Fibroblast of lung (primary cell): ENCODE measurements around the gene ROBO2. TPM values are rescaled to one million over a fixed set of nuclear protein-coding genes. Genes with fewer than 3 reads are reported as not detected.
A peak's percentile ranks its signal among the peaks of the same experiment; 100 is the strongest.

Source experiments
- DNase-seq, 2 donors: peaks; one replicate each; pipeline versions ENCODE4 v3.0.0 to v3.0.0-alpha.2; 2010; ENCODE audit warnings: low read depth in 2 of 2
- H2AFZ ChIP-seq: 2 replicates; pipeline ENCODE4 v1.5.1; 2012; ENCODE audit warnings: low read length, control low read depth, inconsistent platforms
- H3K27ac ChIP-seq: 2 replicates; pipeline ENCODE4 v1.5.1; 2011; ENCODE audit warnings: low read length, control low read depth; ENCODE audit not compliant: insufficient read depth
- H3K27me3 ChIP-seq: 2 replicates; pipeline ENCODE4 v1.5.1; 2011; ENCODE audit warnings: mild to moderate bottlenecking, low read length; ENCODE audit not compliant: control insufficient read depth, insufficient read depth
- H3K36me3 ChIP-seq: 2 replicates; pipeline ENCODE4 v1.5.1; 2011; ENCODE audit warnings: low read length; ENCODE audit not compliant: control insufficient read depth, insufficient read depth
- H3K4me1 ChIP-seq: 2 replicates; pipeline ENCODE4 v1.5.1; 2011; ENCODE audit warnings: low read length; ENCODE audit not compliant: control insufficient read depth, insufficient read depth; ENCODE audit errors: extremely low read depth
- H3K4me2 ChIP-seq: 2 replicates; pipeline ENCODE4 v1.5.1; 2011; ENCODE audit warnings: low read length, control low read depth; ENCODE audit not compliant: insufficient read depth; ENCODE audit errors: extremely low read depth
- H3K4me3 ChIP-seq, 4 experiments: fragments of 200-600 bp in 1 of 4; sonication (generic) in 1 of 4; replicated peaks in 1 of 4; 2 replicates each; pipeline ENCODE4 v1.5.1; 2011 to 2016; ENCODE audit warnings: low read length in 4 of 4, low read depth in 3 of 4, mild to moderate bottlenecking in 3 of 4, control low read depth in 2 of 4, inconsistent platforms in 1 of 4, mixed read lengths in 1 of 4; ENCODE audit not compliant: insufficient read depth in 1 of 4; ENCODE audit errors: control extremely low read depth in 1 of 4
- H3K79me2 ChIP-seq: 2 replicates; pipeline ENCODE4 v1.5.1; 2012; ENCODE audit warnings: mild to moderate bottlenecking, low read length, inconsistent platforms; ENCODE audit not compliant: control insufficient read depth, insufficient read depth
- H3K9ac ChIP-seq: 2 replicates; pipeline ENCODE4 v1.5.1; 2011; ENCODE audit warnings: mild to moderate bottlenecking, low read length, control low read depth; ENCODE audit not compliant: insufficient read depth
- H3K9me3 ChIP-seq: 2 replicates; pipeline ENCODE4 v1.5.1; 2012; ENCODE audit warnings: low read depth, low read length; ENCODE audit not compliant: control insufficient read depth, insufficient read depth
- H4K20me1 ChIP-seq: 2 replicates; pipeline ENCODE4 v1.5.1; 2011; ENCODE audit warnings: low read length; ENCODE audit not compliant: control insufficient read depth, insufficient read depth; ENCODE audit errors: extremely low read depth
- EZH2 ChIP-seq: IDR thresholded peaks from 2 replicates; pipeline ENCODE4 v1.5.1; 2012; ENCODE audit warnings: low read length, control low read depth, mild to moderate bottlenecking; ENCODE audit errors: missing control alignments
- polyA plus RNA-seq, 2 donors: library from polyadenylated mRNA; depleted of rRNA in 1 of 2; stranded (reverse) in 1 of 2; unstranded in 1 of 2; fragments of >200 nt; gene quantifications; 2 replicates each; pipeline ENCODE4 v1.2.1, GENCODE V29; 2011 to 2012; ENCODE audit warnings: missing spikeins in 1 of 2
- total RNA-seq: library from RNA; depleted of rRNA; stranded (reverse); fragments of >200 nt; gene quantifications from 2 replicates; pipeline ENCODE4 v1.2.1, GENCODE V29; 2014
- TF ChIP-seq, protein P1 (sequence below), 2 donors: IDR thresholded peaks in 1 of 2; conservative IDR thresholded peaks in 1 of 2; 1 replicate in 1 of 2; 2 replicates in 1 of 2; pipeline ENCODE4 v1.5.1; 2011 to 2012; ENCODE audit warnings: low read length in 2 of 2, control low read depth in 1 of 2, inconsistent platforms in 1 of 2, low read depth in 1 of 2, mild to moderate bottlenecking in 1 of 2

Gene ROBO2
- total and polyA plus RNA-seq, 2 donors (not counting 1 experiment from before 2014, with no cell fraction given), result 0.83 to 1.5 TPM

DNA sequence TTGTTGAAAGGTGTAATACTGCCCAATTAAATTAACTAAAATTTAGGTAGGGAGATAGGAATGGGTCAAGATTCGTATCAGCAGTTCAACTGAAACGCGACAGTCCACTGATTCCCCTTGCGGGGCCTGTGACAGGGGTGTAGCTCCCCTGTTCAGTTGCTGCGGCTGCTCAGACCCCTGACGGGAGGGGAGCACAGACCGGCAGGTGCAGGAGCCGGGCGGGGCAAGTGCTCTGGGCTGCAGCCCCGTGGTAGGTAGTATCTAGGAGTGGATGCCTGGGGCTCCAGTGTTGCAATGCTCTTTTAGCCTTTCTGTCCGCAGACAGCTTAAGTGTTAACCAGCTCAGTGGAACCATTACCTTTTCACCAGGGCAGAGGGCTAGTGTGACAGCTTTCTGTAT lies 164.9 kb downstream of the ROBO2 start:
- no peak overlapping the region for H3K27ac ChIP-seq
- H3K9ac ChIP-seq, result no peak overlapping the region
- no peaks in the 10 kb centered on the region for H3K27me3 ChIP-seq
- TF ChIP-seq EZH2, result no peak
- TF ChIP-seq, protein P1, sequence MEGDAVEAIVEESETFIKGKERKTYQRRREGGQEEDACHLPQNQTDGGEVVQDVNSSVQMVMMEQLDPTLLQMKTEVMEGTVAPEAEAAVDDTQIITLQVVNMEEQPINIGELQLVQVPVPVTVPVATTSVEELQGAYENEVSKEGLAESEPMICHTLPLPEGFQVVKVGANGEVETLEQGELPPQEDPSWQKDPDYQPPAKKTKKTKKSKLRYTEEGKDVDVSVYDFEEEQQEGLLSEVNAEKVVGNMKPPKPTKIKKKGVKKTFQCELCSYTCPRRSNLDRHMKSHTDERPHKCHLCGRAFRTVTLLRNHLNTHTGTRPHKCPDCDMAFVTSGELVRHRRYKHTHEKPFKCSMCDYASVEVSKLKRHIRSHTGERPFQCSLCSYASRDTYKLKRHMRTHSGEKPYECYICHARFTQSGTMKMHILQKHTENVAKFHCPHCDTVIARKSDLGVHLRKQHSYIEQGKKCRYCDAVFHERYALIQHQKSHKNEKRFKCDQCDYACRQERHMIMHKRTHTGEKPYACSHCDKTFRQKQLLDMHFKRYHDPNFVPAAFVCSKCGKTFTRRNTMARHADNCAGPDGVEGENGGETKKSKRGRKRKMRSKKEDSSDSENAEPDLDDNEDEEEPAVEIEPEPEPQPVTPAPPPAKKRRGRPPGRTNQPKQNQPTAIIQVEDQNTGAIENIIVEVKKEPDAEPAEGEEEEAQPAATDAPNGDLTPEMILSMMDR (conservative IDR thresholded peaks at IDR 0.05 in 1 of 2, IDR thresholded peaks at IDR 0.05 in 1 of 2; ENCODE audit: low read depth in 1 of 2, low read length in 2 of 2), result no peak
- no peaks in the 10 kb centered on the region for H3K79me2 ChIP-seq
- H3K9me3 ChIP-seq, result no peaks in the 10 kb centered on the region
- H4K20me1 ChIP-seq, result no peaks in the 10 kb centered on the region
- no peak for DNase-seq
- no peak overlapping the region for H3K4me2 ChIP-seq
- no peak overlapping the region for H3K4me3 ChIP-seq
- no peaks in the 10 kb centered on the region for H3K36me3 ChIP-seq
- no peaks in the 10 kb centered on the region for H3K4me1 ChIP-seq
- no peak overlapping the region for H2AFZ ChIP-seq

DNA sequence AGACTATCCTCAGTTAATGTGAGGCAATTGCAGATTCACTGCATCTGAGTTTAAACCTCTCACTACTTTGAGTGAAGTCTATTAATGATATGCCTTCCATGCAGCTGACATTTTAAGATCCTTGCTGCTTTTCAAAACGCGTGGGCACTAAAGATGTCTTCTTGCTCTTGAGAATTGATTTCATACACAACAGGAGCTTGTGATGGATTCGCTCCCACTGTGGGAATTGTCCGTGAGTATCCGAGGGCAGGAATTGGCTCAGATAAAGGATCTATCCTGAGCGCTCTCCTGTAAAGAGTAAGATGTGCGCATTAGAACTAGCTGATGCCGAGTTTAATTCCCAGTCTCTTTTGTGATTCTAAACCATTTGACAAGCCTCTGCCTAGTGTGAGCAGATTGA lies 167.9 kb downstream of the ROBO2 start:
- Histone ChIP-seq H3K36me3 (no peaks in the 10 kb centered on the region), H2AFZ (no peak overlapping the region), H3K4me2 (no peak overlapping the region), H3K27ac (no peak overlapping the region), H3K79me2 (no peaks in the 10 kb centered on the region), H3K9ac (no peak overlapping the region), H3K27me3 (no peaks in the 10 kb centered on the region), H3K4me1 (no peaks in the 10 kb centered on the region), H4K20me1 (no peaks in the 10 kb centered on the region), H3K4me3 (no peak overlapping the region), H3K9me3 (no peaks in the 10 kb centered on the region)
- TF ChIP-seq, protein P1 (conservative IDR thresholded peaks at IDR 0.05 in 1 of 2, IDR thresholded peaks at IDR 0.05 in 1 of 2; ENCODE audit: low read depth in 1 of 2, low read length in 2 of 2), result no peak
- TF ChIP-seq EZH2, result no peak
- DNase-seq, result no peak

DNA sequence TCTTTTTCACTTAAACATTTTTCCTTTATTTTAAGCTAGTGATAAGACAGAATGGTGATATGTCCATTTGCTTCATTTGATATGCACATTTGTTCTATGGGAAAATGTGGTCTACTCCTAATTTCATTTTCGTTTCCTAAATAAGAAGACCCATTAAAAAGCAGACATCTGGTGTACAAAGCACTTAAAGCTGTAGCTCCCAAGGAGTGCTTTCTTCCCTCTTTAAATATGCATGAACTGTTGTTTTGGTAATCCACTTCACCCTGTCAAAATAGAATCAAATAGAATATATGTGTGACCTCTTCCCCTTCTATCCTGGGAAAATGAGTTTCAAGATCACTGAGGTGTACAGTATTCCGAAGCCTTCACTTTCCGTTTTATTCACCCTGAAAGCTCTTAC lies 182.8 kb downstream of the ROBO2 start:
- no peak for DNase-seq
- H3K4me2 ChIP-seq, result peak overlapping the region; percentile 5
- no peak overlapping the region for H2AFZ ChIP-seq
- no peaks in the 10 kb centered on the region for H3K9me3 ChIP-seq
- no peak overlapping the region for H3K9ac ChIP-seq
- H3K36me3 ChIP-seq, result no peaks in the 10 kb centered on the region
- H3K4me3 ChIP-seq, result no peak overlapping the region
- H4K20me1 ChIP-seq, result no peaks in the 10 kb centered on the region
- no peaks in the 10 kb centered on the region for H3K4me1 ChIP-seq
- H3K79me2 ChIP-seq, result no peaks in the 10 kb centered on the region
- no peak for TF ChIP-seq EZH2
- TF ChIP-seq, protein P1 (conservative IDR thresholded peaks at IDR 0.05 in 1 of 2, IDR thresholded peaks at IDR 0.05 in 1 of 2; ENCODE audit: low read depth in 1 of 2, low read length in 2 of 2), result no peak
- no peaks in the 10 kb centered on the region for H3K27me3 ChIP-seq
- H3K27ac ChIP-seq, result no peak overlapping the region
